Effector CD4-positive, alpha-beta T cell (primary cell): Measurements from ENCODE around the gene IL34.

Experiments used
- DNase-seq: peaks from one replicate; pipeline ENCODE4 v3.0.0-alpha.2; 2020

The IL34 gene

GRCh38 chr16:70678898-70679670, 32.7 kb downstream of the IL34 start:
- no peak for DNase-seq

- no peak for DNase-seq
These were observed 33.5 kb downstream of the IL34 start for GRCh38 chr16:70679671-70680494.

- DNase-seq, result no peak
These were observed 34.4 kb downstream of the IL34 start for GRCh38 chr16:70680495-70681381.

GRCh38 chr16:70681382-70682238, 35.3 kb downstream of the IL34 start:
- no peak for DNase-seq

GRCh38 chr16:70682239-70683145, 36.1 kb downstream of the IL34 start:
- no peak for DNase-seq

- DNase-seq, result no peak
These were observed 37.0 kb downstream of the IL34 start for GRCh38 chr16:70683146-70683944.

GRCh38 chr16:70684146-70685060, 38.0 kb downstream of the IL34 start:
- no peak for DNase-seq

- DNase-seq, result no peak
These were observed 38.9 kb downstream of the IL34 start for GRCh38 chr16:70685061-70685937.

GRCh38 chr16:70685938-70686375, 39.6 kb downstream of the IL34 start, which contains the start of gene MTSS2:
TSS of gene MTSS2 (minus strand) at chr16:70686053. CDS start at chr16:70685791, 262 bp downstream.
- DNase-seq, result no peak

- no peak for DNase-seq
These were observed 40.2 kb downstream of the IL34 start for GRCh38 chr16:70686376-70687101.

GRCh38 chr16:70687102-70687511, 40.7 kb downstream of the IL34 start:
- no peak for DNase-seq

GRCh38 chr16:70687671-70688245, 41.4 kb downstream of the IL34 start:
- DNase-seq, result no peak

GRCh38 chr16:70688246-70688742, 41.9 kb downstream of the IL34 start:
- DNase-seq, result no peak

GRCh38 chr16:70689035-70689969, 42.9 kb downstream of the IL34 start:
- no peak for DNase-seq
